HuH-7.5 (cell line): ENCODE data around the gene POLR2M.

Experiments
- DNase-seq: peaks from one replicate; pipeline ENCODE4 v3.0.0; 2011; ENCODE audit warnings: low spot score

Gene POLR2M

DNA sequence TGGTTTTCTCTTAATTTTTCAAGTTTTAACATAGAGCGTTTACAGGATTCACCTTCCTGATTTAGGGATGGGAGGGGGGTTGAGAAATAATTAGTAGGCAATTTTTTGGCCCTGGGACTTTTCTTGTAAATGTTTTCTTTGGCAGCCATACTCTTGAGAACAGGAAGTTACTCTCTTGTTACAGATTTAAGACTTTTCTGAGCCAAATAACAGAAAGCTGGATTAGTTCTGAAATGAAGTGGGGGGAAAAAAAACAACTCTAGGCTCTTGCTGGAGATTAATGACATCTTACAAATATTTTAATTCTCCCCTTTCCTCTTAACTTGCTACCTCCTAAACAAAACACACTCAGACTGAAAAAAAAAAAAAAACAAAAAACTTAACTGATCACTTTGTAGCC is 13.8 kb upstream of the POLR2M start:
- no peak for DNase-seq

DNA sequence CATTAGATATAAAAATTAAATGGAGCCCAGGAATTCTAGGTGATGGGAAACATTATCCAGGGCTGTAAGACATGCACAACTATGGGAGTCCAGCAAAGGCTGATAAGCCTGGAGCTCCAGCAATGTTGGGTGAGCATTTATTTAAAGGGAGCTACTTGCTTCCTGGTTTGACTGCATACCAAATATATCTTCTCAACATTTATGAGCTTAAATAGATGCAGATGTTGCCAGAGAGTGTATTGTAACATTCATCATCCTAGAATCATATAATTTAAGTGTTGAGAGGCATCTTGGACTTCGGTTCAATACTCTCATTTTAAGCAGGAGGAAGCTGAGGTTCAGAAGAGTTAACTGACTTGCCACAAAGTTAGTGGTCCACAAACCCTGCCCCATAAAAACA is 12.2 kb upstream of the POLR2M start:
- DNase-seq = no peak

DNA sequence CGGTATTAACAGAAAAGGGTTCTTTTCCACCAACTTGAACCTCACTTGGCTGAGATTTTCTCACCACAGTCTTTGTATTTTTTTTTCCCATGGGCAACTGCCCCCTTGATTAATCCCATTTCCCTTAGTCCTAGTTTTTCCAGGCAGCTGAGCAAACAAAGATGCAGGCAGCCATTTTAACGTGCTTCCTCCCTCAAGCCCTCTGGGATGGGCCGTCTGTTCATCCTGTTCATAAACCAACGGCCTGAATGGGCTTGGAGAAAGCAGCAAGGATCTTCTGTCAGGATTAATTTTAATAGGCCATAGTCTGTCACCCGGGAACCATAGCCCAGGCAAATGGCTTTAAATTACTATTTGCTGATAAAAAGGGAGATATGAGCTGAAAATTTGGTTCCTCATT is 10.4 kb upstream of the POLR2M start:
- DNase-seq = no peak

DNA sequence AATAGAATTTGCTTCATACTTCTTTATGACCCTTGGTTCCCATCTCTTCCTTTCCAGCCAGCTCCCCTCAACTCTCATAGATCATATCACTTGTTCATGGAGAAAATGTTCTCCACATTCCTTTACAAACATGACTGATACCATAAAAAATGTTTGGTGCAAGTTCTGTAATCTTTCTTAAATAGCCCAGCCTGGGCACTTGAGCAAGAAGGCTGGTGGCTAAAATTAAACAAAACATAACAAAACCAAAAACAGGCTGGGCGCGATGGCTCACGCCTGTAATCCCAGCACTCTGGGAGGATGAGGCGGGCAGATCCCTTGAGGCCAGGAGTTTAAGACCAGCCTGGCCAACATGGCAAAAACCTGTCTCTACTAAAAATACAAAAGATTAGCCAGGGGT is 8.9 kb upstream of the POLR2M start:
- no peak for DNase-seq

DNA sequence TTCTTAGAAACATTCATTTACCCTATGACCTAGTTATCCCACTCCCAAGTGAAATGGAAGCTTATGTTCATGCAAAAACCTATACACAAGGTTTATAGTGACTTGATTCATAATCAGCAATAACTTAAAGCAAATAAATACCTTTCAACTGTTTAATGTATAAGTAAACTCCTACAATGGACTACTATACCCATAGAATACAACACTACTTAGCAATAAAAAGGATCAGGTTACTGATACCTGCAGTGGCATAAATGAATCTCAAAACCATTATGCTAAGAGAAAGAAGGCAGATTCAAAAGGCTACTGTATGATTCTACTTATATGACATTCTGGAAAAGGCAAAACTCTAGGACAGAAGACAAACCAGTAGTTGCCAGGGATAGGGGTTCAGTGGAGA is 8.3 kb upstream of the POLR2M start:
- no peak for DNase-seq

DNA sequence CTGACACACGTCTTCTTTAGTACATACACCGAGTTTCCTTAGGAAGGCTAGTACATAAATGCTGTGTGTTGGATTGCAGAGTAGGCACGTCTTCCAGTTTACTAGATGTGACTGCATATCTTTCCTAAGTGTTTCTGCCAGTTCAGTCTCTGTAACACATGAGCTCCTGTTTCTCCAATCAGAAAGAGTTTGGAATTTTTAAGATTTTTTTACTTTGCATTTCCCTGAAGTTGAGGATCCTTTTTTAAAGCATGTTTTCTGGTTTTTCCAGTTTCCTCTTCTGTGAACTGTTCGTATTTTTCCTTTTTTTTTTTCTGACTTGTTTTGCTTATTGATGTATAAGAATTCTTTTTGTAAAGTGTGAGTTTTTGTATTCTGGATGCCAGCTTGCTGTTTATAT is 7.5 kb upstream of the POLR2M start:
- DNase-seq = no peak

DNA sequence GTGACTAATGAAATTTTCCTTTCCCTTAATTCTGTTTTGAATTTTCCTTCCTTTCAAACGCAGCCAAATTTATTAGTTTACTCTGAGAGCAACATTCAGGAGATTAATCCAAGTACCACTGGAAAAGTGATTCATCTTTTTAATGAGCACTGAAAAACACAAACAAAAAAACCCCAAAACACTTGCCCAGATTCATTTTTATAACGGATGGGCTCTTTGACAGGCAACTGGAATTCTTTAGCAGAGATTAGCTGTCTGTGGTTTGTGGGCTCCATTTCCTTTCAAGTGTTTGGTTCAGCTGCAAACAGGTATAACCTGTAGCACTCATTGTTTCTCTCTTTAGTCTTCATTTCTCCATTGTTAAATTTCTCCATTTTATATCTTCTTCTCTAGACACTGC is 3.1 kb upstream of the POLR2M start:
- no peak for DNase-seq

DNA sequence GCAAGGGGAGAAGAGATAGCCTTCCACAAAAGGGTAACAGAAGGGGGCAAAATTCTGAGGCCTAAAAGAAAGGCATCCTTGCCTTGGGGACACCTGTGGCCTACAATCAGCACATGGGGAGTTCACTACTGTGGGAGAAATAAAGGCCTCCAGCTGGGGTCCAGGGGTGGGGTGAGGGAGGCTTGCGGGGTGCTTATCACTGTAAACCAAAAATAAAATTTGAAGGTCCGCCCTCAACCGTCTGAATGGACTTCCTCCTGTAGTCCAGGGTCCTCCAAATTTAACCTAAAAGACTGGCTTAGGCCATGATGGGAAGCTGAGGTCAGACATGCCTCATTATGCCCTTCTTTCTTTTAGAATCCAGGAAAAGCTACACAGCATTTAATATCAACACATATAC is 2.1 kb upstream of the POLR2M start:
- no peak for DNase-seq

DNA sequence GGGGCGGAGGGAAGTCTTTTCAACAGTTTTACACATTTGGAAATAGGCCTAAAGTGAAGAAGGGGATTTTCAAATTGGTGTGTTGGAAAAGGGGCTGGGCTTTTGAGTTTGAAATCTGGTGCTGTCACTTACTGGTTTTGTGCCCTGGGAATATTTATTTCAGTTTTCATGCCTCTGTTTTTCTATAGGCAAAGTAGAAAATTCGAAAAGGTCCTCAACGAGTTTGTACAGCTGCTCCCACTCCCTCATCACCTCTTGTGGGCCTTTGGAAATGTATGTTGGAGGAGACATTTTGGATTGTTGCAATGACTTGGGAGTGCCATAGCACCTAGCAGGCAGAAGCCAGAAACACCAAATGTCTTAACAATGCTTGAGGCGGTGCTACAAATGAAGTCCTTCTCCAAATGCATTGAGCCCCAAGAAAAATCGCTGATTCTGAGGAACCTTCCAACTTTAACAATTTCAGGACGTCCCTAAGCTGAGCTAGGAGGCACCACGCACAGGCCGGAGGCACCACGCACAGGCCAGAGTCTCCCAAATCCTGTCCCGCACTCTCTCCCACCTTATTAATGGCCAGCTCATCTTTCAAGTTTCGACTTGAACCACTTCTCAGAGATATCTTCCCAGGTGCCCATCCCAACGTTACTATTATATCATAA is 639 bp upstream of the POLR2M start:
- DNase-seq = no peak

DNA sequence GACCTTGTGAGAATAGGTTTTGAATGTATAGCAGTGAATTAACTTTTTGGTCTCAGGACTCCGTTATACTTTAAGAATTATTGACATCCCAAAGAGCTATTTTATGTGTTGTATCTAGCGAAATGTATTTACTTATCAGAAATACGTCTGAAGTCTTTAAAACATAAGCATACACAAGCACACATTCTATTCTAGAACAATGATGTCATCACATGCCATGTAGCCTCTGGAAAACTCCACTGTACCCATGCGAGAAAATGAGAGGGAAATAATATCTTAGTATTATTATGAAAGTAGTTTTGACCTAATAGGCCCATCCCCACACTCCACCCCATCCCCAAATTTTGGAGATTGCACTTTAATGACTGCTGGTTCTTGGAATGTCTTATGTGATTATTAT is 1.5 kb downstream of the POLR2M start:
- no peak for DNase-seq

DNA sequence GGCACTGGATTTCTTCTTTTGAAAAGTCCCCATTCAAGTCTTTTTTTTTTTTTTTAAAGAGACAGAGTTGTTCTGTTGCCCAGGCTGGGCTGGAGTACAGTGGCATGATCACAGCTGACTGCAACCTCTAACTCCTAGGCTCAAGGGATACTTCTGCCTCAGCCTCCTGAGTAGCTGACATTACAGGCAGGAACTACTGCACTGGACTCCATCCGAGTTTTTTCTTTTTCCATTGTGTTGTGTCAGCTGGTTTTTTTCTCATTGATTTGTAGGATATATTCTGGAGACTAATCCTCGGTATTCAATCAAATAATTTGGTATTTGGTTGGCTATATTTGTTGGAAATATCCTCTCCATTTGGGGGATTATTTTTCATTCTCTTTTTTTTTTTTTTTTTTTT is 11.8 kb downstream of the POLR2M start:
- no peak for DNase-seq

DNA sequence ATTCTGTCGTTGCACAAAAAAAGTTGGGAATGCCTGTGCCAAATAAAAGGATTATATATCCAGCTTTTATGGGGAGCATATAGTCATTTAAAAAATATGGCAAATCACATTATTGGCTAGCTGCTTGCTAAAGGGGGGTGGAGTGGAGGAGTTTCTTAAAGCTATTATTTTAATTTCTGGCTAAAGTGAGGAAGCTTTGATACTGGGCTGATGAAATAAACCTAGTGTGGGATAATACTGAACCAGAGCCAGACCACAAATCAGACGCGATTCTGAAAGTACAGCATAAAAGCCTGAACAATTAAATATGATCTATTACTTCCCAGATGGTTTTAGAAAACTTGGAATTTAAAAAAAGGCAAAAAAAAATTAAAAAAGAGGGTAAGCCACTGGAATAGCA is 14.4 kb downstream of the POLR2M start:
- DNase-seq = no peak

DNA sequence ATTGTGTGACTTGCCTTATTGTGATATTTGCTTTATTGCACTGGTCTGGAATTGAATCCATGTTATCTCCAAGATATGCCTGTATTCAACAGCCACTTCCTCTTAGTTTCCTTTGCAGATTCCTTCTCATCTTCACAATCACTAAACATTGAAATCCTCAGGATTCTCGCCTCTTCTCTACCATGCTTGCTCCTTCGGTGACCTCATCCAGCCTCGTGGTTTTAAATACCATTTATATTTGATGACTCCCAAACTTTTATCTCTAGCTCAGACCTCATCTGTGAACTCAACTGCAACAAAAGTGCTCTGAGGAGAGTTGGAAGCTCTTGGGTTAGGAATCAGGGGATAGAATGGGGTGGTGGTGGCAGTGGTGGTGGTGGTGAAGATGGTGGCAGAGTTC is 19.9 kb downstream of the POLR2M start:
- no peak for DNase-seq

DNA sequence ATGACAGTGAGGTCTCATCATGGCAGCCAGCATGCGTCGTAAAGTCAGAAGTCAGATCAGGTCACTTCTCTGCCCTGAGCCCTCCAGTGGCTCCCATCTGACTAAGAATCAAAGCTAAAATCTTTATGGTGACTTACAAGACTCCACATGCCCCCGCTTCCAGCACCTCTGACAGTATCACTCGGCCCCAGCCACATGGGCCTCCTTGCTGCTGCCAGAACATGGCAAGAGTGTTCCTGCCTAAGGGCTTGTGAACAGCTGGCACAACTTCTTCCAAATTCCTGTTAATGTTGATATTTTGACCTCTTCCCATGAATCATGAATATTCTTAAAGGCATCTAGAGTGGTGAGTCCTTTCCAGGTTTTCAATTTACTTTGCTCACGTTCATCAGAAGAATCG is 20.5 kb downstream of the POLR2M start:
- no peak for DNase-seq

DNA sequence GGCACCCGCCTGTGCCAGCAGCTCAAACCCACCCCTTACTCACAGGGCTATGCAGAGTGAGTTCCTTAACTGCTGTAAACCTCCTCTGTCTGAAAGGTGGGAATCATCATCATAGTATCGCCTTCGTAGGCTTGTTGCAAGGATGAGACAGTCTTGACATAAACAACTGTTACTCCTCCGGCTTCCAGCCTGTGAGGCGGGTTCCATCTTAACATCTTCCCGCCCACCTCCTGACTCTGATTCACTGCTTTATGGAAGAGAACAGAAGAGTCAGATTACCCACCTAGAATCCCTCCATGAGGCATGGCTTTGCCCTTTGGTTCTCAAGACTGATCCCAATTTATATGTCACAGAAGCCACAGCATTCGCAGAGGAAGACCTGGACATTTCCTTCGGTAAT is 21.9 kb downstream of the POLR2M start:
- DNase-seq = no peak

DNA sequence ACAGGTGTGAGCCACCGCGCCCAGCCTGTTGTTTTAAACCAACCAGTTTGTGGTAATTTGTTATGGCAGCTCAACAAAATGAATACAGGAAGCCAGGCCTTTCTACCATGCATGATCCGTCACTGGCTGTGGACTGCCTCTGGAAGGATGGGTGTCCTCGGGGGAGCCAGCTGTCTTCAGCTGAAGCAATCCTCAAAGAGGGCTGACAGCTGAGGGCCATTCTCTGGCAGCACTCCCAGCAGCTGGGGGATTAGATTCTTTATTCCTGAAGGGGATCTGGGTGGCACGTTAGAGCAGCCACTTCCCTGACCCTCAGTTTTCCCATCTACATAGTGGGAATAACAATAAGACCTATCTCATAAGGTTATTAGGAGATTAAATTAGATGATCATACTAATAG is 24.4 kb downstream of the POLR2M start:
- no peak for DNase-seq

DNA sequence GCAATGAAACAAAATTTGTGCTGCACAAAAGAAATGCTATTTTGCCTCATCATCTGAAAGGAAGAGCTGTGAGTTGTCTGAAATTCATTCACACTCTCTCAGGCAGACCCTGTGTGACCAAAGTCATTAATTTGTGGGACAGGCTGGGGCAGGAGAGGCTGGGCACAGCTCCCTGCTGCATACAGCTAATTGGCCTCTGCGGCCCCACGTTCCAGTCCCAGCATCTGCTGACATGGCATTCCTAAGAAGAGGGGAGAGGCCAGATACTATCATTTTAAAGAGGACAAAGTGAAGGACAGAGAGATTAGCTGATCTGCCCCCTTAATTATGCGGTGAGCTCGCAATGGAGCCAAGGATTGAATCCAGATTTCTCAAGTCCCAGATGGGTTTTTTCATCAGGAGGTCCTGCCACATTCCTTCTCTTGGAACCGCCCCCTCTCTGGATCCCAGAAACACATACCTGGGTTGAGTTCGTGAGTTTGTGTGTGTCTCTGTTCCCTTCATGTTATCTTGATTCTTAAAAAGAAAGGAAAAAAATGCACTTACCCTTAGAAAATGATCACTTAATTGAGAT is 25.1 kb downstream of the POLR2M start:
- DNase-seq = no peak

DNA sequence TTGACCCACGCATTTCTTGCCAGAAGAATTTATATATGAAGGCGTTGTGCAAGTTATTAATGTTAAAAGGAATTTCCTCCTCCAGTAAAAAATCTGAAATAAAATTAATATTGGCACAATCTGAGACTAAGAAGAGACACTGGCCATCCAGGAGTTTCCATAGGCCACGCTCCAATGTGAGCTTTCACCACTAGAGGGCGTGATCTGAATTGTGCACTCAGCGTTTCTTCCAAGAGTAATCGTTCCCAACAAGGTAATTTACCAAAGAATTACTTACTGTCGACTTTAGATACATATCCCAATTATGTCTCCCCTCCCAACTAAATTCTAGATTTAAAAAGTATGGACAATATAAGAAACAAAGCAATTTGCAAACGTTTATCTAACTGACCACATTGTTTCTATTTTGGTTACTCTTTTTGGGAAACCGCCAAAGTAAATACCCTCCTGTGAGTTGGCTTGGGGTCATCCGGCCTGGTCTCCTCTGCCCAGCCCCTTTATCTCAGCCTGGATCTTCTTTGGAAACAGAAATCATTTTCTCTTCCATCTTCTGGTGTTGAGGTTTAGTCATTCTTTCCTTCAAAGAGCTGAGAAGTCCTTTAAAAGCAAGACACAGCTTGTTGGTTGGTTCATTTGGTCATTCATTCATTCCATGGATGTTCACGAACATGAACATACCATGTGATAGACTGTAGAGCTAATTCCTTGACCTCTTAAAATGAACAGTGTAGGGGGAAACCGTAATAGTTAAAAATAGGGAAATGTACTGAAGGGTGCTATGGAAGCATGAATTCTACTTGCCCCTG is 26.2 kb downstream of the POLR2M start:
- DNase-seq = no peak

DNA sequence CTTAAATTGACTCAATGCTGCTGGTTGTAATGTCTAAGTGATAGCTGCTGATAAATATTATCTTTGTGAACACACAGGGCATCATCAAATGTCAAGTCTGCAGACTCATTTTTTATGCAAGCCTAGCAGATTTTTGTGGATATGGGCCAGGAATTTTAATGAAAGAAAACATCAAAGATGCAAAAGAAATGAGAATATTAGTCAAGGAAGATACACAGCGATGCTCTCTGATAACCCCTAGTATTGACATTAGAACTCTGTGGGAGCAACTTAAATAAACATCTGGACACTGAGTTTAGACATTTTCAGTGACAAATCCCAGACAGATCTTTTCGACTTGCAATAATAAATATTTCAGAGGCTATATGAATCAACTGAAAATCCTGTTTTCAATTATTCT is 28.3 kb downstream of the POLR2M start:
- DNase-seq = no peak

DNA sequence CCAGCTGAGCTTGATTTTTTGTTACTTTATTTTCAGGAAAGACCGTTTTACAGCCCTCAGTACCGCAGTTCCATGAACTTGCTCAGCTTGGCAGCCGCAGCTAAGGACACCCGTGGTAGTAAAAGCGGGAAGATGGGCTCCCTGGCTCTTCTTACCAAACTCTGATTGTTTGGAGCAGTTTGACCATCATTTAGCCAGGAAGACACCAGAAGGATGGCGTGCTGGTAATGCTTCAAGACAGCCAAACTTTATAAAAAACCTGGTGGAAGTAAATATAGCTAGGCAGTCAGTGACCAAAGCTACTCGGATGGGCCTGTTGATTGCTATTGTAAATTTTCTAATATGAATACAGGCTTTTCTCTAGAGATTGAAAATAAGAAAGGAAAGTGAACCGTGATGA is 28.9 kb downstream of the POLR2M start:
- no peak for DNase-seq

DNA sequence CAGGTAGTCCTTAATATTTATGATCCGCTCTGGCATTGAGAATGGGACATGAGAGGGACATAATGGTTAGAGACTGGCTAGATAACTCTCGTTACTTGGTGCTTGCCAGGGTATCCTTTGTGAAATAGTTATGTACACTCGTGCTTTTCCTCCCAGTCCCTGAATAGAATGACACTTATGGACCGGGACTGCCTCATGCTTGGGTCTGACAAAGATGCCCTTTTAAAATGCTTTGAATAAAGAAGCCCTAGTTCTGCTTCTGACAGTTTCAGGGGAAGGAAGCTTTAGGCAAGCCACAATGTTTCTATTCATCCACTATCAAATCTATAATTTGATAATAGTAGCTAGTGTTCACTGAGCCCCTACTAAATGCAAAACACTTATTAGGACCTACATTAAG is 29.4 kb downstream of the POLR2M start:
- DNase-seq = no peak

DNA sequence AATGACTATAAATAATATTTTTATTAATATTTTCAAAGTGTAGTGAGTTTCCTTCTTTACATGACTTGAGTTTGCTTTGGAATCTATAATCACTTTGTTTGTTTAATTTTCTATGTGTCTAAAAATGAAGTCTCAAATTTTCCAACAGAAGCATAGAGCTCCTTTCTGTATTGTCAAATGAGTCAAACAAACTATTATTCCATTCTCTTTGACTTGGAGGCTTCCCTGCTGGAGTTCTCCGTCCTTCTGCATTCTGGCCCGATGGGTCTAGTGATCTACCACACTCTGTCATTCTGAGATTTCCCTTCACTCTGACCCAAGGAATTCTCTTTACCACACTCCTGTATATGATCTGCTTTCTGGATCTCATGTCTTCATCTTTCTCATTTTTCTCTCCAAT is 30.1 kb downstream of the POLR2M start:
- no peak for DNase-seq

DNA sequence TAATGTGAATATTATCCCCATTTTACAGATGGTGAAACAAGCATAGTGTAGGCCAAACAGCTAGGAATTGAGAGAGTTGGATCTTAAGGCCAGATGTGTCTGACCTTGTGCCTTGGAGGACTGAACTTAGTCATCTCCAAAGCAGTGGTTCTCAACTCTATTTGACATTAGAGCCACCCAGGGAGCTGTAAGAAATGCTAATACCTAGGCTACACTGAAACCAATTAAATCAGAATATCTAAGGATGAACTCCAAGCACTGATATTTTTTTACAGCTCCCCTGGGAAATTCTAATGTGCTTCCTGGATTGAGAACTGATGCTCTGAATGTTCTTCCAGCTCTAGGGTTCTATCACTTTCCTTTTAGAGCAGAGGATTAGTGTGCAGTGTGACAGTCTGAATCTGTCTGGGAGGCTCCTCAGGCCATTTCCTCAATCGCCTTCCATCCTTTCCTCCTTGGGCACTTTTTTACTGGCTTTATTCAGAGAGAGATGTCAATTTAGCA is 32.3 kb downstream of the POLR2M start:
- no peak for DNase-seq

DNA sequence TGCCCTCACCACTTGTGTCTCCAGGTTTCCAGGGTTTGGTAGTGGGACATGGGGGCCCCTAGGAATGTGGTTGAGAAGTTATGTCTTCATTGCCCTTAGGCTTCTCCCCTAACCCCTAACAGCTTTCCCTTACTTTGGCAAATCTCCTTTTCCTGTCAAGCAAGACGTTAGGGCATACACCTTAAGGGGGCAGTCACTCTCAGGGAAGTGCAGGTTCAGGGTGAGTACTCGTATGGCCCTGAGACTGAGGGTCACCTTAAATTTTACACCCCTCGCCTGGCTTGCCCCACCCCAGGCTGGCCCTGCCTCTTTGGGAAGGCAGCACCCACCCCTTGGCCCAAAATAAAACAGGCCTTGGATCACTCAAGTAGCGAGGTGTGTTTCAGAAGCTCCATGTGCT is 33.5 kb downstream of the POLR2M start:
- no peak for DNase-seq
